Measurements from ENCODE around the gene ARHGAP27. TPM values are rescaled to one million over a fixed set of nuclear protein-coding genes. Genes with fewer than 3 reads are reported as not detected.

ARHGAP27 gene
- total RNA-seq, 1 experiment from 2014 or later, result 0.17 TPM

DNA sequence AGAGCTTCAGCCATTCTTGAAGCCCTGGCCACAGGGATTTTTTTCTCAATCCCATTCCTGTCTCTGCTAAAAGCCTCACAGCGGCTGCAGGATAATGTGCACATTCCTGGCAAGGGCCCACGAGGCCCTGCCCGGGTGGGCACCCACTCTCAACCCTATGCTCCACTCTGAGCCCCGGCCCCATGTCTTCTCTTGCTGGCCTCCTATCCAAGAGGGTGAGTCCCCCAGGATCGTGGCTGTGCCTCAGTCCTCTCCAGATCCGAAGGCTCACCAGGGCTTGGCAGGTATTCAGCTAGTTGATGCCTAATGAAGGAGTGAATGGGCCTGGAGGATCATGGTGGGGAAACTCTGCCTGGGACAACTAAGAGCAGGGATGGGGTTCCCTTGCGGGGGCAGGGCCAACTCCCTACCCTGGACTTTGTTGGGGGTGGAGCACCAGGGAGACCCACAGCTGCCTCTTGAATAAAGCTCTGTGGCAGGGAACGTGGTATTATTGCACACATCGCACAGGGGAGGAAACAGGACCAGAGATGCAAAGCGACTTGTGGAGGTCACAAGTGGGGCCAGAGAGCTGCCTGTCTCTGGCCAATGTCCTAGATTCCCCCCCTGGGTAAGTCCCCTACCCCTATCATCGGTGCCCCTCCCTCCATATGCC lies 5.4 kb downstream of the ARHGAP27 start:
- BruUV-seq (replicated peaks), result no TSS peak
- DNase-seq (ENCODE audit: low spot score), result no peak
- H3K4me3 ChIP-seq (ENCODE audit: low read depth, low read length, poor library complexity, severe bottlenecking), result no peak overlapping the region
- no peaks in the 10 kb centered on the region for H3K9me3 ChIP-seq (ENCODE audit: low read depth, low read length, poor library complexity, severe bottlenecking)
- CTCF ChIA-PET, result interaction anchor here (1.9 kb wide), 1 partner anchor 209 kb away, joined by 8 read pairs; no protein-coding TSS in a partner anchor
- H3K36me3 ChIP-seq (ENCODE audit: insufficient read depth, low read length, poor library complexity, severe bottlenecking), result no peaks in the 10 kb centered on the region
- intact Hi-C loops (cut with micrococcal nuclease; ENCODE audit: unreplicated experiment), result no loop called here
- no peak for TF ChIP-seq EZH2 (IDR thresholded peaks at IDR 0.05; ENCODE audit: borderline replicate concordance, low read depth, low read length, poor library complexity, severe bottlenecking)
- TF ChIP-seq, protein P1, sequence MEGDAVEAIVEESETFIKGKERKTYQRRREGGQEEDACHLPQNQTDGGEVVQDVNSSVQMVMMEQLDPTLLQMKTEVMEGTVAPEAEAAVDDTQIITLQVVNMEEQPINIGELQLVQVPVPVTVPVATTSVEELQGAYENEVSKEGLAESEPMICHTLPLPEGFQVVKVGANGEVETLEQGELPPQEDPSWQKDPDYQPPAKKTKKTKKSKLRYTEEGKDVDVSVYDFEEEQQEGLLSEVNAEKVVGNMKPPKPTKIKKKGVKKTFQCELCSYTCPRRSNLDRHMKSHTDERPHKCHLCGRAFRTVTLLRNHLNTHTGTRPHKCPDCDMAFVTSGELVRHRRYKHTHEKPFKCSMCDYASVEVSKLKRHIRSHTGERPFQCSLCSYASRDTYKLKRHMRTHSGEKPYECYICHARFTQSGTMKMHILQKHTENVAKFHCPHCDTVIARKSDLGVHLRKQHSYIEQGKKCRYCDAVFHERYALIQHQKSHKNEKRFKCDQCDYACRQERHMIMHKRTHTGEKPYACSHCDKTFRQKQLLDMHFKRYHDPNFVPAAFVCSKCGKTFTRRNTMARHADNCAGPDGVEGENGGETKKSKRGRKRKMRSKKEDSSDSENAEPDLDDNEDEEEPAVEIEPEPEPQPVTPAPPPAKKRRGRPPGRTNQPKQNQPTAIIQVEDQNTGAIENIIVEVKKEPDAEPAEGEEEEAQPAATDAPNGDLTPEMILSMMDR (conservative IDR thresholded peaks at IDR 0.05; ENCODE audit: low read depth, low read length), result no peak
- POLR2A ChIA-PET (ENCODE audit: low non-redundant PET), result no interaction called here
- H3K4me1 ChIP-seq (ENCODE audit: insufficient read depth, low read length, poor library complexity, severe bottlenecking), result no peaks in the 10 kb centered on the region
- no peak overlapping the region for H3K27ac ChIP-seq (ENCODE audit: low read depth, low read length, poor library complexity, severe bottlenecking)
- peaks cover 28% of the 10 kb centered on the region for H3K27me3 ChIP-seq (replicated peaks; ENCODE audit: insufficient read depth, low read depth, low read length, poor library complexity)

DNA sequence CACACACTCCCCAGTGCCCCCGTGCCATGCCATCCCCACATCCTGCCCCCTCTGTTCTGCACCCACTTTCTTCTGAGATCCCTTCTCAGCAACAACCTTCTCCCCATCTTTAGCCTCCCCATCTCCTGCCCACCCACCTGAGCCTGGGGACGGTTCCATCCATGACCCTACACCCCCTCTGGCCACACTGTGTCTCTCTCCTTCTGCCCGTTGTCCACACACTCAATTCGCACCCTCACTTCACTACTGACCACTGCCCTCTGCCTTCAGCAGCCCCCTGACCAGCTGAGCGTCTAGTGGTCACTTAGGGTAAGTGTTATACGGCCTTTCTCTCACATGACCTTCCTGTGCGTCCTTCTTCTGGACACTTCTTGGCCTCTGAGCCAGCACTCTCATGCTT lies 6.1 kb downstream of the ARHGAP27 start:
- BruUV-seq (replicated peaks), result no TSS peak
- ChIA-PET CTCF (no interaction called here), POLR2A (ENCODE audit: low non-redundant PET) (no interaction called here)
- Histone ChIP-seq H3K27ac (ENCODE audit: low read depth, low read length, poor library complexity, severe bottlenecking) (no peak overlapping the region), H3K4me1 (ENCODE audit: insufficient read depth, low read length, poor library complexity, severe bottlenecking) (no peaks in the 10 kb centered on the region), H3K4me3 (ENCODE audit: low read depth, low read length, poor library complexity, severe bottlenecking) (no peak overlapping the region), H3K9me3 (ENCODE audit: low read depth, low read length, poor library complexity, severe bottlenecking) (no peaks in the 10 kb centered on the region), H3K27me3 (replicated peaks; ENCODE audit: insufficient read depth, low read depth, low read length, poor library complexity) (peaks cover 28% of the 10 kb centered on the region), H3K36me3 (ENCODE audit: insufficient read depth, low read length, poor library complexity, severe bottlenecking) (no peaks in the 10 kb centered on the region)
- no peak for TF ChIP-seq EZH2 (IDR thresholded peaks at IDR 0.05; ENCODE audit: borderline replicate concordance, low read depth, low read length, poor library complexity, severe bottlenecking)
- TF ChIP-seq, protein P1 (conservative IDR thresholded peaks at IDR 0.05; ENCODE audit: low read depth, low read length), result no peak
- no peak for DNase-seq (ENCODE audit: low spot score)
- intact Hi-C loops (cut with micrococcal nuclease; ENCODE audit: unreplicated experiment), result no loop called here

DNA sequence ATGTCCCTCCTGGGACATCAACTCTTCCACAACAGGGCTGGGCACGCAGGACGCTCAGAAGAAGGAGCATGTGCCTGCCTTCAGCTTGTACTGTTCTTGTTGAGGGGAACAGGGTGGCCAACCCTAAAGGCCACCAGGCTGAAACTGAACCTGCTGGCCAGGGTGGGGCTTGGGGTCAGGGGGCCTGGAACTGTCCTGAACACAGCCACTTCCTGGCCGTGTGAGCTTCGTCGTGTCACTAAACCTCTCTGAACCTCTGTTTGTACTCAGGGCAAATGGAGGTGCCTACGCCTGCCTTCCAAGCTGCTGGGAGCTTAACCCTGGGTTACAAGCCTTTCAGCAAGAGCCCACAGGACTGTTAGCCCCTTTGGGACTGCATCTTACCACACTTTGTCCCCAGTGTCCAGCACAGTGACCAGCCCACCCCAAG lies 6.7 kb downstream of the ARHGAP27 start:
- POLR2A ChIA-PET (ENCODE audit: low non-redundant PET), result no interaction called here
- no peaks in the 10 kb centered on the region for H3K4me1 ChIP-seq (ENCODE audit: insufficient read depth, low read length, poor library complexity, severe bottlenecking)
- no peak for DNase-seq (ENCODE audit: low spot score)
- H3K27me3 ChIP-seq (replicated peaks; ENCODE audit: insufficient read depth, low read depth, low read length, poor library complexity), result peaks cover 27% of the 10 kb centered on the region
- intact Hi-C loops (cut with micrococcal nuclease; ENCODE audit: unreplicated experiment), result no loop called here
- TF ChIP-seq, protein P1 (conservative IDR thresholded peaks at IDR 0.05; ENCODE audit: low read depth, low read length), result no peak
- TF ChIP-seq EZH2 (IDR thresholded peaks at IDR 0.05; ENCODE audit: borderline replicate concordance, low read depth, low read length, poor library complexity, severe bottlenecking), result no peak
- no TSS peak for BruUV-seq (replicated peaks)
- H3K4me3 ChIP-seq (ENCODE audit: low read depth, low read length, poor library complexity, severe bottlenecking), result no peak overlapping the region
- no peaks in the 10 kb centered on the region for H3K9me3 ChIP-seq (ENCODE audit: low read depth, low read length, poor library complexity, severe bottlenecking)
- CTCF ChIA-PET, result no interaction called here
- H3K27ac ChIP-seq (ENCODE audit: low read depth, low read length, poor library complexity, severe bottlenecking), result no peak overlapping the region
- no peaks in the 10 kb centered on the region for H3K36me3 ChIP-seq (ENCODE audit: insufficient read depth, low read length, poor library complexity, severe bottlenecking)
